HepG2 (cell line): Measurements from ENCODE around the gene HOXD1.

Source experiments
- HNF4G ChIP-seq, 2 experiments: sonication (generic) in 1 of 2; formaldehyde crosslinking in 1 of 2; IDR thresholded peaks; 2 replicates each; pipeline versions ENCODE4 v1.4.0 to v1.6.1; 2011 to 2020; ENCODE audit warnings: borderline replicate concordance in 2 of 2, low read depth in 2 of 2, mild to moderate bottlenecking in 2 of 2, low read length in 1 of 2, missing genetic modification reagents in 1 of 2, moderate library complexity in 1 of 2
- POLR2A ChIP-seq, 2 experiments: IDR thresholded peaks; 2 replicates each; pipeline ENCODE4 v1.6.1; 2011; ENCODE audit warnings: low read depth in 2 of 2, low read length in 2 of 2, mild to moderate bottlenecking in 1 of 2, moderate library complexity in 1 of 2; ENCODE audit not compliant: insufficient read depth in 1 of 2
- RAD21 ChIP-seq: fragments of 450-650 bp; formaldehyde crosslinking; IDR thresholded peaks from 2 replicates; pipeline ENCODE4 v1.5.0; 2020; ENCODE audit warnings: mild to moderate bottlenecking
- TF ChIP-seq, protein P1 (sequence below): sonication (generic); formaldehyde crosslinking; IDR thresholded peaks from 2 replicates; pipeline ENCODE4 v1.4.0; 2020; ENCODE audit warnings: missing genetic modification reagents, mild to moderate bottlenecking, borderline replicate concordance
- TF ChIP-seq, protein P2 (sequence below), 2 experiments: sonication (generic) in 1 of 2; formaldehyde crosslinking in 1 of 2; IDR thresholded peaks; 2 replicates each; pipeline versions ENCODE4 v1.5.1 to v1.6.1; 2011 to 2020; ENCODE audit warnings: borderline replicate concordance in 1 of 2, low read depth in 1 of 2, low read length in 1 of 2, mild to moderate bottlenecking in 1 of 2, missing genetic modification reagents in 1 of 2, moderate library complexity in 1 of 2

DNA sequence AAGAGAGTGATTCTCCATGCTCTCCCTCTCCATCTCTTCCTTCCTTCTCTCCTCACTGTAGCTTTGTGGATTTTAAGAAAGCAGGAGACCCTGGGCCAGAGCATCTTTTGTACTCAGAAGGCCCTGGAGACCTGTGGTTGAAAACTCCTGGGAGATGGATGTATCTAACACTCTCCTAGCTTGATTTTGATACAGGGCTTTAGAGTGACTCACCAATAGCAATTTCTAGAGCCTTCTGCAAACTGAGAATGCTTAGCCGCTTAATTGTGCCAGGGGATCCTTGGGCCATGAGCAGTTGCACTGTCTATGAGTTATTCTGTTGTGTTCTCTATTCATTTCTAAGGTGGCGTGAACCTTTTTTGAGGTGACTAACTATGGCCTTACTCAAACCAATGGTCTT is 17.7 kb downstream of the HOXD1 start:
- TF ChIP-seq POLR2A (IDR thresholded peaks at IDR 0.05; ENCODE audit: insufficient read depth in 1 of 2, low read depth in 2 of 2, low read length in 2 of 2) (no peak), HNF4G (IDR thresholded peaks at IDR 0.05; ENCODE audit: borderline replicate concordance, low read depth, low read length) (no peak), HNF4G (CRISPR knock-in tag; IDR thresholded peaks at IDR 0.05; ENCODE audit: borderline replicate concordance, low read depth) (no peak), RAD21 (CRISPR knock-in tag) (no peak)
- TF ChIP-seq, protein P1, sequence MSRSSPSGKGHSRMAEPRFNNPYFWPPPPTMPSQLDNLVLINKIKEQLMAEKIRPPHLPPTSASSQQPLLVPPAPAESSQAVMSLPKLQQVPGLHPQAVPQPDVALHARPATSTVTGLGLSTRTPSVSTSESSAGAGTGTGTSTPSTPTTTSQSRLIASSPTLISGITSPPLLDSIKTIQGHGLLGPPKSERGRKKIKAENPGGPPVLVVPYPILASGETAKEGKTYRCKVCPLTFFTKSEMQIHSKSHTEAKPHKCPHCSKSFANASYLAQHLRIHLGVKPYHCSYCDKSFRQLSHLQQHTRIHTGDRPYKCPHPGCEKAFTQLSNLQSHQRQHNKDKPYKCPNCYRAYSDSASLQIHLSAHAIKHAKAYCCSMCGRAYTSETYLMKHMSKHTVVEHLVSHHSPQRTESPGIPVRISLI = no peak
- TF ChIP-seq, protein P2, sequence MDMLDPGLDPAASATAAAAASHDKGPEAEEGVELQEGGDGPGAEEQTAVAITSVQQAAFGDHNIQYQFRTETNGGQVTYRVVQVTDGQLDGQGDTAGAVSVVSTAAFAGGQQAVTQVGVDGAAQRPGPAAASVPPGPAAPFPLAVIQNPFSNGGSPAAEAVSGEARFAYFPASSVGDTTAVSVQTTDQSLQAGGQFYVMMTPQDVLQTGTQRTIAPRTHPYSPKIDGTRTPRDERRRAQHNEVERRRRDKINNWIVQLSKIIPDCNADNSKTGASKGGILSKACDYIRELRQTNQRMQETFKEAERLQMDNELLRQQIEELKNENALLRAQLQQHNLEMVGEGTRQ (IDR thresholded peaks at IDR 0.05; ENCODE audit: low read depth, low read length) = no peak
- TF ChIP-seq, protein P2 (CRISPR knock-in tag; IDR thresholded peaks at IDR 0.05; ENCODE audit: borderline replicate concordance) = no peak
